GM23338 (cell line): ENCODE data around the gene SLC35F4.

Experiments used
- CREB1 ChIP-seq: fragments of 250-450 bp; sonication (Bioruptor Pico); IDR thresholded peaks from 2 replicates; pipeline ENCODE4 v1.5.0; 2020; ENCODE audit warnings: low read depth, mild to moderate bottlenecking, moderate library complexity
- CTCF ChIP-seq, 2 experiments: fragments of 200-600 bp in 1 of 2; sonication (generic) in 1 of 2; conservative IDR thresholded peaks; 2 replicates each; pipeline versions ENCODE4 v1.5.1 to v1.6.1; 2016 to 2017; ENCODE audit warnings: antibody characterized with exemption in 2 of 2, low read depth in 2 of 2, mild to moderate bottlenecking in 2 of 2, moderate library complexity in 1 of 2
- ETS1 ChIP-seq: IDR thresholded peaks from 2 replicates; pipeline ENCODE4 v1.6.1; 2016; ENCODE audit warnings: antibody characterized with exemption
- EZH2 ChIP-seq: fragments of 200-600 bp; sonication (generic); IDR thresholded peaks from one replicate; pipeline ENCODE4 v1.8.0; 2017; ENCODE audit warnings: antibody characterized with exemption, mild to moderate bottlenecking, low read depth; ENCODE audit not compliant: unreplicated experiment
- EZH2phosphoT487 ChIP-seq: fragments of 200-600 bp; sonication (generic); IDR thresholded peaks from one replicate; pipeline ENCODE4 v1.8.1; 2018; ENCODE audit warnings: antibody characterized with exemption; ENCODE audit not compliant: unreplicated experiment
- JUNB ChIP-seq: IDR thresholded peaks from one replicate; pipeline ENCODE4 v1.6.1; 2016; ENCODE audit warnings: antibody characterized with exemption; ENCODE audit not compliant: unreplicated experiment
- NANOG ChIP-seq: IDR thresholded peaks from 2 replicates; pipeline ENCODE4 v1.6.1; 2016; ENCODE audit warnings: antibody characterized with exemption, borderline replicate concordance
- POLR2AphosphoS5 ChIP-seq: IDR thresholded peaks from 2 replicates; pipeline ENCODE4 v1.6.1; 2016; ENCODE audit warnings: antibody characterized with exemption, low read depth
- REST ChIP-seq: IDR thresholded peaks from one replicate; pipeline ENCODE4 v1.6.1; 2018; ENCODE audit warnings: antibody characterized with exemption; ENCODE audit not compliant: unreplicated experiment
- ZNF114 ChIP-seq: fragments of 250-450 bp; sonication (Bioruptor Pico); IDR thresholded peaks from 2 replicates; pipeline ENCODE4 v1.5.0; 2020; ENCODE audit warnings: mild to moderate bottlenecking, moderate library complexity
- ZNF331 ChIP-seq: fragments of 250-450 bp; sonication (Bioruptor Pico); IDR thresholded peaks from 2 replicates; pipeline ENCODE4 v1.5.0; 2020; ENCODE audit warnings: low read depth, mild to moderate bottlenecking, moderate library complexity

GRCh38 chr14:57725399-57726077, 140.4 kb downstream of the SLC35F4 start:
- TF ChIP-seq CTCF (conservative IDR thresholded peaks at IDR 0.05; ENCODE audit: low read depth in 2 of 2) (no peak), EZH2 (no peak), POLR2AphosphoS5 (no peak), JUNB (no peak), EZH2phosphoT487 (no peak), ZNF331 (CRISPR knock-in tag) (no peak), ETS1 (no peak), CREB1 (no peak), REST (no peak), ZNF114 (CRISPR knock-in tag) (no peak), NANOG (no peak)
